ENCODE results near the gene CPHXL2. TPM values are rescaled to one million over a fixed set of nuclear protein-coding genes. Genes with fewer than 3 reads are reported as not detected.

The CPHXL2 gene
- not detected in 2 replicates for total RNA-seq

GRCh38 chr16:75676909-75677308 is at the start of gene CPHXL2:
Gene CPHXL2, minus strand, starts transcription at chr16:75677009. Its CDS starts 10 bp downstream, at chr16:75676999.

GRCh38 chr16:75726390-75726789 is 49.6 kb upstream of the CPHXL2 start, which contains the start of gene CPHXL:
Gene CPHXL, minus strand, starts transcription at chr16:75726490. Its CDS starts 48 bp downstream, at chr16:75726442.

GRCh38 chr16:75701361-75701760 is 24.6 kb upstream of the CPHXL2 start, which contains the start of gene DUXB:
Gene DUXB, minus strand, starts transcription at chr16:75701461. Its CDS starts 43 bp downstream, at chr16:75701418.

GRCh38 chr16:75647492-75648264 is 29.1 kb downstream of the CPHXL2 start, which contains the start of the genes KARS1 and TERF2IP:
Gene KARS1, minus strand, starts transcription at chr16:75647665. Its CDS starts 26 bp downstream, at chr16:75647639.
Gene TERF2IP, plus strand, starts transcription at chr16:75647773. Its CDS starts 110 bp downstream, at chr16:75647883.

GRCh38 chr16:75622761-75623605 is 53.8 kb downstream of the CPHXL2 start, which contains the start of gene ADAT1:
Gene ADAT1, minus strand, starts transcription at chr16:75623281. Its CDS starts 2,482 bp downstream, at chr16:75620799.

Other genes starting within 250 kb of the CPHXL2 start
- 37.6 and 40.7 TPM in 2 replicates for gene CFDP1, start 243.5 kb downstream of the CPHXL2 start, total RNA-seq
- gene TMEM170A, start 212.3 kb downstream of the CPHXL2 start, total RNA-seq = 28.1 and 31.3 TPM in 2 replicates
- gene CHST6, start 181.6 kb downstream of the CPHXL2 start, total RNA-seq = 0.48 and 2.1 TPM in 2 replicates
- gene CHST5, start 140.9 kb downstream of the CPHXL2 start, total RNA-seq = not detected in 2 replicates
- 7.7 and 11.1 TPM in 2 replicates for gene TMEM231, start 120.8 kb downstream of the CPHXL2 start, total RNA-seq
- gene GABARAPL2, start 110.6 kb downstream of the CPHXL2 start, total RNA-seq = 20.7 and 24.9 TPM in 2 replicates
- 61.8 and 66.0 TPM in 2 replicates for gene ADAT1, start 53.7 kb downstream of the CPHXL2 start, total RNA-seq
- gene KARS1, start 29.3 kb downstream of the CPHXL2 start, total RNA-seq = 193 and 216 TPM in 2 replicates
- gene TERF2IP, start 29.2 kb downstream of the CPHXL2 start, total RNA-seq = 27.0 and 35.6 TPM in 2 replicates
- gene DUXB, start 24.5 kb upstream of the CPHXL2 start, total RNA-seq = not detected in 2 replicates
- gene CPHXL, start 49.5 kb upstream of the CPHXL2 start, total RNA-seq = not detected in 2 replicates

Measured in tracheal epithelial cell (primary cell).